Measurements from ENCODE around the gene SERPINE1.

SERPINE1 gene

DNA sequence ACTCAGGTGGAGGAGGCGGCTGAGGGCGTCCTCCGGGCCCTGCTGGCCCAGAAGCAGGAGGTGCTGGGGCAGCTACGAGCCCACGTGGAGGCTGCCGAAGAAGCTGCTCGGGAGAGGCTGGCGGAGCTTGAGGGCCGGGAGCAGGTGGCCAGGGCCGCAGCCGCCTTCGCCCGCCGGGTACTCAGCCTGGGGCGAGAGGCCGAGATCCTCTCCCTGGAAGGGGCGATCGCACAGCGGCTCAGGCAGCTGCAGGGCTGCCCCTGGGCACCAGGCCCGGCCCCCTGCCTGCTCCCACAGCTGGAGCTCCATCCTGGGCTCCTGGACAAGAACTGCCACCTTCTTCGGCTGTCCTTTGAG, 38.9 kb upstream of the SERPINE1 start:
- TF ChIP-seq RAD21 (IDR thresholded peaks at IDR 0.05; ENCODE audit: low read depth): no peak
- TF ChIP-seq, protein P1, sequence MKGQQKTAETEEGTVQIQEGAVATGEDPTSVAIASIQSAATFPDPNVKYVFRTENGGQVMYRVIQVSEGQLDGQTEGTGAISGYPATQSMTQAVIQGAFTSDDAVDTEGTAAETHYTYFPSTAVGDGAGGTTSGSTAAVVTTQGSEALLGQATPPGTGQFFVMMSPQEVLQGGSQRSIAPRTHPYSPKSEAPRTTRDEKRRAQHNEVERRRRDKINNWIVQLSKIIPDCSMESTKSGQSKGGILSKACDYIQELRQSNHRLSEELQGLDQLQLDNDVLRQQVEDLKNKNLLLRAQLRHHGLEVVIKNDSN (IDR thresholded peaks at IDR 0.05): no peak
- TF ChIP-seq, protein P2, sequence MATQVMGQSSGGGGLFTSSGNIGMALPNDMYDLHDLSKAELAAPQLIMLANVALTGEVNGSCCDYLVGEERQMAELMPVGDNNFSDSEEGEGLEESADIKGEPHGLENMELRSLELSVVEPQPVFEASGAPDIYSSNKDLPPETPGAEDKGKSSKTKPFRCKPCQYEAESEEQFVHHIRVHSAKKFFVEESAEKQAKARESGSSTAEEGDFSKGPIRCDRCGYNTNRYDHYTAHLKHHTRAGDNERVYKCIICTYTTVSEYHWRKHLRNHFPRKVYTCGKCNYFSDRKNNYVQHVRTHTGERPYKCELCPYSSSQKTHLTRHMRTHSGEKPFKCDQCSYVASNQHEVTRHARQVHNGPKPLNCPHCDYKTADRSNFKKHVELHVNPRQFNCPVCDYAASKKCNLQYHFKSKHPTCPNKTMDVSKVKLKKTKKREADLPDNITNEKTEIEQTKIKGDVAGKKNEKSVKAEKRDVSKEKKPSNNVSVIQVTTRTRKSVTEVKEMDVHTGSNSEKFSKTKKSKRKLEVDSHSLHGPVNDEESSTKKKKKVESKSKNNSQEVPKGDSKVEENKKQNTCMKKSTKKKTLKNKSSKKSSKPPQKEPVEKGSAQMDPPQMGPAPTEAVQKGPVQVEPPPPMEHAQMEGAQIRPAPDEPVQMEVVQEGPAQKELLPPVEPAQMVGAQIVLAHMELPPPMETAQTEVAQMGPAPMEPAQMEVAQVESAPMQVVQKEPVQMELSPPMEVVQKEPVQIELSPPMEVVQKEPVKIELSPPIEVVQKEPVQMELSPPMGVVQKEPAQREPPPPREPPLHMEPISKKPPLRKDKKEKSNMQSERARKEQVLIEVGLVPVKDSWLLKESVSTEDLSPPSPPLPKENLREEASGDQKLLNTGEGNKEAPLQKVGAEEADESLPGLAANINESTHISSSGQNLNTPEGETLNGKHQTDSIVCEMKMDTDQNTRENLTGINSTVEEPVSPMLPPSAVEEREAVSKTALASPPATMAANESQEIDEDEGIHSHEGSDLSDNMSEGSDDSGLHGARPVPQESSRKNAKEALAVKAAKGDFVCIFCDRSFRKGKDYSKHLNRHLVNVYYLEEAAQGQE (IDR thresholded peaks at IDR 0.05; ENCODE audit: low read depth): no peak
- TF ChIP-seq TEAD4 (IDR thresholded peaks at IDR 0.05): no peak
- TF ChIP-seq FOXM1 (IDR thresholded peaks at IDR 0.05; ENCODE audit: borderline replicate concordance, low read depth): no peak
- TF ChIP-seq TCF12 (IDR thresholded peaks at IDR 0.05; ENCODE audit: low read depth): no peak
- TF ChIP-seq YY1 (IDR thresholded peaks at IDR 0.05; ENCODE audit: low read depth): no peak
- no peak for TF ChIP-seq EGR1 (IDR thresholded peaks at IDR 0.05)
- no peak for TF ChIP-seq EP300 (IDR thresholded peaks at IDR 0.05; ENCODE audit: borderline replicate concordance)
- TF ChIP-seq, protein P3, sequence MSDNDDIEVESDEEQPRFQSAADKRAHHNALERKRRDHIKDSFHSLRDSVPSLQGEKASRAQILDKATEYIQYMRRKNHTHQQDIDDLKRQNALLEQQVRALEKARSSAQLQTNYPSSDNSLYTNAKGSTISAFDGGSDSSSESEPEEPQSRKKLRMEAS (IDR thresholded peaks at IDR 0.05): no peak

DNA sequence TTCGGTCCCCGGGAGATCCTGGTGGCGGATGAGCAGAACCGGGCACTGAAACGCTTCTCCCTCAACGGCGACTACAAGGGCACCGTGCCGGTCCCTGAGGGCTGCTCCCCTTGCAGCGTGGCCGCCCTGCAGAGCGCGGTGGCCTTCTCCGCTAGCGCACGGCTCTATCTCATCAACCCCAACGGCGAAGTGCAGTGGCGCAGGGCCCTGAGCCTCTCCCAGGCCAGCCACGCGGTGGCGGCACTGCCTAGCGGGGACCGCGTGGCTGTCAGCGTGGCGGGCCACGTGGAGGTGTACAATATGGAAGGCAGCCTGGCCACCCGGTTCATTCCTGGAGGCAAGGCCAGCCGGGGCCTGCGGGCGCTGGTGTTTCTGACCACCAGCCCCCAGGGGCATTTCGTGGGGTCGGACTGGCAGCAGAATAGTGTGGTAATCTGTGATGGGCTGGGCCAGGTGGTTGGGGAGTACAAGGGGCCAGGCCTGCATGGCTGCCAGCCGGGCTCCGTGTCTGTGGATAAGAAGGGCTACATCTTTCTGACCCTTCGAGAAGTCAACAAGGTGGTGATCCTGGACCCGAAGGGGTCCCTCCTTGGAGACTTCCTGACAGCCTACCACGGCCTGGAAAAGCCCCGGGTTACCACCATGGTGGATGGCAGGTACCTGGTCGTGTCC, 37.9 kb upstream of the SERPINE1 start:
- TF ChIP-seq EP300 (IDR thresholded peaks at IDR 0.05; ENCODE audit: borderline replicate concordance) (no peak), TCF12 (IDR thresholded peaks at IDR 0.05; ENCODE audit: low read depth) (no peak), CEBPB (IDR thresholded peaks at IDR 0.05) (no peak), TEAD4 (IDR thresholded peaks at IDR 0.05) (no peak), FOXM1 (IDR thresholded peaks at IDR 0.05; ENCODE audit: borderline replicate concordance, low read depth) (no peak), NFIC (IDR thresholded peaks at IDR 0.05) (no peak), TAF1 (IDR thresholded peaks at IDR 0.05; ENCODE audit: low read depth) (no peak), ZBTB7A (IDR thresholded peaks at IDR 0.05; ENCODE audit: low read depth) (no peak), CREB1 (IDR thresholded peaks at IDR 0.05; ENCODE audit: low read depth) (no peak), EGR1 (IDR thresholded peaks at IDR 0.05) (no peak), RAD21 (IDR thresholded peaks at IDR 0.05; ENCODE audit: low read depth) (no peak), YY1 (IDR thresholded peaks at IDR 0.05; ENCODE audit: low read depth) (no peak)
- TF ChIP-seq, protein P1 (IDR thresholded peaks at IDR 0.05): no peak
- TF ChIP-seq, protein P2 (IDR thresholded peaks at IDR 0.05; ENCODE audit: low read depth): no peak
- TF ChIP-seq, protein P3 (IDR thresholded peaks at IDR 0.05): no peak

DNA sequence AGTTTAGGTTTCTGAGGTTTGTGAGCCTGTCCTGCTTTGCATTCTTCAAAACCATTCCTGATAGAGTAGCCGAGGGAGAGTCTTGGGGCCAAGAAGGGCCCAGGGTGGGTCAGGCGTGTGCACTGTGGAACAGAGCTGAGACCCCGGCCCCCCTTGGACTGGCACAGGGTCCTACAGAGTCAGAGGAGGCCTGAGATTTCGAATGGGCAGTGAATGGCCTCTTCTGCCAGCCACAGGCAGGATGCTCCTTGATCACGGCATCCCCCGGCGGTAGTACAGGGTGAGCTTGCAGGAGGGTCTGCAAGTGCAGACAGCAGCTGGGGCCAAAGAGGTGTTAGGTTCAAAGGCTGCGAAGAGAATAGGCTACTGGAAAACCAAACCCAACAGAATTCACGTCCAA, 37.0 kb upstream of the SERPINE1 start:
- TF ChIP-seq FOXM1 (IDR thresholded peaks at IDR 0.05; ENCODE audit: borderline replicate concordance, low read depth) (no peak), EGR1 (IDR thresholded peaks at IDR 0.05) (no peak), TCF12 (IDR thresholded peaks at IDR 0.05; ENCODE audit: low read depth) (no peak), CREB1 (IDR thresholded peaks at IDR 0.05; ENCODE audit: low read depth) (no peak), TAF1 (IDR thresholded peaks at IDR 0.05; ENCODE audit: low read depth) (no peak), RAD21 (IDR thresholded peaks at IDR 0.05; ENCODE audit: low read depth) (no peak), CEBPB (IDR thresholded peaks at IDR 0.05) (no peak), ZBTB7A (IDR thresholded peaks at IDR 0.05; ENCODE audit: low read depth) (no peak), NFIC (IDR thresholded peaks at IDR 0.05) (no peak), TEAD4 (IDR thresholded peaks at IDR 0.05) (no peak), EP300 (IDR thresholded peaks at IDR 0.05; ENCODE audit: borderline replicate concordance) (no peak), YY1 (IDR thresholded peaks at IDR 0.05; ENCODE audit: low read depth) (no peak)
- TF ChIP-seq, protein P3 (IDR thresholded peaks at IDR 0.05): no peak
- TF ChIP-seq, protein P1 (IDR thresholded peaks at IDR 0.05): no peak
- TF ChIP-seq, protein P2 (IDR thresholded peaks at IDR 0.05; ENCODE audit: low read depth): no peak
